Posterior vena cava (tissue), 2 donors: Measurements from ENCODE around the gene AREL1. TPM values are rescaled to one million over a fixed set of nuclear protein-coding genes. Genes with fewer than 3 reads are reported as not detected.
A peak's percentile ranks its signal among the peaks of the same experiment; 100 is the strongest.
"Not testable (repeated sequence)": the region's sequence is repeated elsewhere in the genome, so short reads cannot be mapped to it uniquely, and the experiment has no call there.

ENCODE experiments used
- DNase-seq: peaks from one replicate; pipeline ENCODE4 v3.0.0-alpha.2; 2020; ENCODE audit warnings: low spot score
- intact Hi-C, 2 donors: fragments of 100-400 bp; cut with DNase I; formaldehyde crosslinking; loops; one replicate each; pipeline versions ENCODE4 v1.14.1 to v1.14.2; 2022 to 2023
- long read RNA-seq, 2 donors: library from polyadenylated mRNA; unstranded; transcript quantifications; one replicate each; pipeline ENCODE4 v2.0.0, GENCODE V29; 2020 to 2021
- total RNA-seq, 2 donors: library from RNA; stranded (reverse); fragmentation: NEBNext Ultra II Directional; extraction: Animal tissue kit (Norgen Biotek cat#: 25700); gene quantifications; one replicate each; pipeline ENCODE4 v1.2.1, GENCODE V29; 2021
- donor health status: DM: yes; HTN: yes; CAD: no.
- donor health status: DM: yes; HTN: yes; CAD: no.

AREL1 gene
- 10 to 100 TPM; 22.1 to 25.7 TPM for total RNA-seq
- long read RNA-seq, donor 1, partial matches to known transcripts: 3 of 7 reads
- long read RNA-seq, donor 1, other reads (novel, unspliced or antisense): 4 of 7 reads
- long read RNA-seq, donor 2, partial matches to known transcripts: 1 of 2 reads
- long read RNA-seq, donor 2, other reads (novel, unspliced or antisense): 1 of 2 reads

- DNase-seq: peak; percentile 89
- intact Hi-C loops: loop anchor here in 1 of 2 donors (10.0 kb wide), 1 partner anchor 98 kb away; the partner anchor contains the start of gene LTBP2
Observed at GRCh38 chr14:74712499-74713394, at the start of gene AREL1, which contains the start of gene FCF1. TSS of gene AREL1 (minus strand) at chr14:74713080. CDS start at chr14:74685615, 27,465 bp downstream. TSS of gene FCF1 (plus strand) at chr14:74713144. CDS start at chr14:74713198, 54 bp downstream.

- intact Hi-C loops: not testable (repeated sequence)
Observed at GRCh38 chr14:74758505-74758904, 45.6 kb upstream of the AREL1 start.

GRCh38 chr14:74756326-74756725 is 43.4 kb upstream of the AREL1 start:
- no peak for DNase-seq
- intact Hi-C loops: no loop called here

More at GRCh38 chr14:74758505-74758904, 45.6 kb upstream of the AREL1 start:
- DNase-seq: not testable (repeated sequence)

- intact Hi-C loops: no loop called here
- no peak for DNase-seq
Observed at GRCh38 chr14:74754899-74755298, 42.0 kb upstream of the AREL1 start.

GRCh38 chr14:74754157-74754556 is 41.3 kb upstream of the AREL1 start:
- no peak for DNase-seq
- intact Hi-C loops: no loop called here

GRCh38 chr14:74747237-74747636 is 34.4 kb upstream of the AREL1 start:
- DNase-seq: no peak
- intact Hi-C loops: no loop called here

GRCh38 chr14:74739293-74740030 is 26.6 kb upstream of the AREL1 start:
- DNase-seq: no peak
- intact Hi-C loops: no loop called here

GRCh38 chr14:74737753-74738325 is 25.0 kb upstream of the AREL1 start:
- DNase-seq: no peak
- intact Hi-C loops: no loop called here

- no peak for DNase-seq
- intact Hi-C loops: loop anchor here in 1 of 2 donors (2.0 kb wide), 1 partner anchor 62 kb away; no protein-coding TSS in a partner anchor
Observed at GRCh38 chr14:74735125-74735524, 22.2 kb upstream of the AREL1 start.

GRCh38 chr14:74733221-74733620 is 20.3 kb upstream of the AREL1 start:
- no peak for DNase-seq

GRCh38 chr14:74732387-74732786 is 19.5 kb upstream of the AREL1 start:
- intact Hi-C loops: no loop called here
- DNase-seq: no peak

More at GRCh38 chr14:74733221-74733620, 20.3 kb upstream of the AREL1 start:
- intact Hi-C loops: no loop called here

GRCh38 chr14:74723134-74723533 is 10.3 kb upstream of the AREL1 start:
- no peak for DNase-seq
- intact Hi-C loops: no loop called here

GRCh38 chr14:74720526-74720925 is 7.6 kb upstream of the AREL1 start:
- DNase-seq: no peak
- intact Hi-C loops: no loop called here

GRCh38 chr14:74713395-74713735 is 485 bp upstream of the AREL1 start:
- no peak for DNase-seq
- intact Hi-C loops: loop anchor here in 1 of 2 donors (10.0 kb wide), 1 partner anchor 99 kb away; the partner anchor contains the start of gene LTBP2

- intact Hi-C loops: loop anchor here in 1 of 2 donors (10.0 kb wide), 1 partner anchor 97 kb away; the partner anchor contains the start of gene LTBP2
- DNase-seq: no peak
Observed at GRCh38 chr14:74711651-74712050, 1.2 kb downstream of the AREL1 start.

- DNase-seq: no peak
- intact Hi-C loops: loop anchor here in 1 of 2 donors (10.0 kb wide), 1 partner anchor 96 kb away; the partner anchor contains the start of gene LTBP2
Observed at GRCh38 chr14:74710480-74710879, 2.4 kb downstream of the AREL1 start.

GRCh38 chr14:74705613-74706500 is 7.0 kb downstream of the AREL1 start:
- no peak for DNase-seq
- intact Hi-C loops: no loop called here

GRCh38 chr14:74704656-74705055 is 8.2 kb downstream of the AREL1 start:
- DNase-seq: no peak
- intact Hi-C loops: no loop called here
